ENCODE measurements around the gene JPH2.
"Not testable (repeated sequence)": the region's sequence is repeated elsewhere in the genome, so short reads cannot be mapped to it uniquely, and the experiment has no call there.

DNA sequence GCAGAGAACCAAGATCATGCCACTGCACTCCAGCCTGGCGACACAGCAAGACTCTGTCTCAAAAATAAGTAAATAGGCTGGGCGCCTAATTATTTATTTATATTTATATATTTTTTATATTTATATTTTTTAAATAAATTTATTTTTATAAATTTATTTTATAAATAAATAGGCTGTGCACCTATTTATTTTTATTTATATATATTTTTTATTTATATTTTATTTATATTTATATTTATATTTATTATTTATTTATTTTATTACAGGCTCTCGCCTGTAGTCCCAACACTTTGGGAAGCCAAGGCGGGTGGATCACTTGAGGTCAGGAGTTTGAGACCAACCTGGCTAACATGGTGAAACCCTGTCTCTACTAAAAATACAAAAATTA lies 45.5 kb upstream of the JPH2 start:
- TF ChIP-seq, protein P1, sequence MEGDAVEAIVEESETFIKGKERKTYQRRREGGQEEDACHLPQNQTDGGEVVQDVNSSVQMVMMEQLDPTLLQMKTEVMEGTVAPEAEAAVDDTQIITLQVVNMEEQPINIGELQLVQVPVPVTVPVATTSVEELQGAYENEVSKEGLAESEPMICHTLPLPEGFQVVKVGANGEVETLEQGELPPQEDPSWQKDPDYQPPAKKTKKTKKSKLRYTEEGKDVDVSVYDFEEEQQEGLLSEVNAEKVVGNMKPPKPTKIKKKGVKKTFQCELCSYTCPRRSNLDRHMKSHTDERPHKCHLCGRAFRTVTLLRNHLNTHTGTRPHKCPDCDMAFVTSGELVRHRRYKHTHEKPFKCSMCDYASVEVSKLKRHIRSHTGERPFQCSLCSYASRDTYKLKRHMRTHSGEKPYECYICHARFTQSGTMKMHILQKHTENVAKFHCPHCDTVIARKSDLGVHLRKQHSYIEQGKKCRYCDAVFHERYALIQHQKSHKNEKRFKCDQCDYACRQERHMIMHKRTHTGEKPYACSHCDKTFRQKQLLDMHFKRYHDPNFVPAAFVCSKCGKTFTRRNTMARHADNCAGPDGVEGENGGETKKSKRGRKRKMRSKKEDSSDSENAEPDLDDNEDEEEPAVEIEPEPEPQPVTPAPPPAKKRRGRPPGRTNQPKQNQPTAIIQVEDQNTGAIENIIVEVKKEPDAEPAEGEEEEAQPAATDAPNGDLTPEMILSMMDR (conservative IDR thresholded peaks at IDR 0.05 in 1 of 2, IDR thresholded peaks at IDR 0.05 in 1 of 2; ENCODE audit: extremely low read depth in 1 of 2, insufficient read depth in 1 of 2, low read depth in 1 of 2, low read length in 2 of 2) = not testable (repeated sequence)
- not testable (repeated sequence) for TF ChIP-seq EZH2 (IDR thresholded peaks at IDR 0.05; ENCODE audit: borderline replicate concordance, low read length)
